ENCODE measurements around the gene RRP1.

DNA sequence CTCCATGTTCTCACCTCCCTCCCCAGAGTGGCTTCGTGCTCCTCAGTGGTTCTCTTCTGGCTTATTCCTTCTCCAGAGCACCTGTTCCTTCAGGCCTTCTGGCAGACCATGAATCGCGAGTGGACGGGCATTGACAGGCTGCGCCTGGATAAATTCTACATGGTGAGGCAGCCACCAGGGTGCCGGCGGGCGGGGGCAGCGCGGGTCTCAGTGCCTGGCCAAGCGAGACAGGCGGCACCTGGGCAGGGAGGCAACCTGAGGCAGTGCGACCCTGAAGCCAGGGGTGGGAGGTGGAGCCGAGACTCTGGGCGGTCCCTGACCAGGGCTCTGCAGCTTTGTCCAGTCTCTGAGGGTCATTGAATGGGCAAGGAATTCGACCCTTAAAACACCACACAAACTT is 3.9 kb downstream of the RRP1 start:
- TF ChIP-seq, protein P1, sequence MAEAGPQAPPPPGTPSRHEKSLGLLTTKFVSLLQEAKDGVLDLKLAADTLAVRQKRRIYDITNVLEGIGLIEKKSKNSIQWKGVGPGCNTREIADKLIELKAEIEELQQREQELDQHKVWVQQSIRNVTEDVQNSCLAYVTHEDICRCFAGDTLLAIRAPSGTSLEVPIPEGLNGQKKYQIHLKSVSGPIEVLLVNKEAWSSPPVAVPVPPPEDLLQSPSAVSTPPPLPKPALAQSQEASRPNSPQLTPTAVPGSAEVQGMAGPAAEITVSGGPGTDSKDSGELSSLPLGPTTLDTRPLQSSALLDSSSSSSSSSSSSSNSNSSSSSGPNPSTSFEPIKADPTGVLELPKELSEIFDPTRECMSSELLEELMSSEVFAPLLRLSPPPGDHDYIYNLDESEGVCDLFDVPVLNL (IDR thresholded peaks at IDR 0.05; ENCODE audit: low read depth, low read length) = no peak
- TF ChIP-seq CHD1 (IDR thresholded peaks at IDR 0.05; ENCODE audit: low read depth, low read length) (no peak), MXI1 (IDR thresholded peaks at IDR 0.05; ENCODE audit: low read depth, low read length) (no peak), RAD21 (IDR thresholded peaks at IDR 0.05; ENCODE audit: insufficient read depth, low read depth, low read length) (no peak), MYC (IDR thresholded peaks at IDR 0.05; ENCODE audit: insufficient read depth, insufficient read length, insufficient replicate concordance, low read length, severe bottlenecking) (no peak), BMI1 (IDR thresholded peaks at IDR 0.05; ENCODE audit: borderline replicate concordance) (no peak), POLR2AphosphoS5 (IDR thresholded peaks at IDR 0.05; ENCODE audit: low read length) (no peak)
- TF ChIP-seq, protein P2, sequence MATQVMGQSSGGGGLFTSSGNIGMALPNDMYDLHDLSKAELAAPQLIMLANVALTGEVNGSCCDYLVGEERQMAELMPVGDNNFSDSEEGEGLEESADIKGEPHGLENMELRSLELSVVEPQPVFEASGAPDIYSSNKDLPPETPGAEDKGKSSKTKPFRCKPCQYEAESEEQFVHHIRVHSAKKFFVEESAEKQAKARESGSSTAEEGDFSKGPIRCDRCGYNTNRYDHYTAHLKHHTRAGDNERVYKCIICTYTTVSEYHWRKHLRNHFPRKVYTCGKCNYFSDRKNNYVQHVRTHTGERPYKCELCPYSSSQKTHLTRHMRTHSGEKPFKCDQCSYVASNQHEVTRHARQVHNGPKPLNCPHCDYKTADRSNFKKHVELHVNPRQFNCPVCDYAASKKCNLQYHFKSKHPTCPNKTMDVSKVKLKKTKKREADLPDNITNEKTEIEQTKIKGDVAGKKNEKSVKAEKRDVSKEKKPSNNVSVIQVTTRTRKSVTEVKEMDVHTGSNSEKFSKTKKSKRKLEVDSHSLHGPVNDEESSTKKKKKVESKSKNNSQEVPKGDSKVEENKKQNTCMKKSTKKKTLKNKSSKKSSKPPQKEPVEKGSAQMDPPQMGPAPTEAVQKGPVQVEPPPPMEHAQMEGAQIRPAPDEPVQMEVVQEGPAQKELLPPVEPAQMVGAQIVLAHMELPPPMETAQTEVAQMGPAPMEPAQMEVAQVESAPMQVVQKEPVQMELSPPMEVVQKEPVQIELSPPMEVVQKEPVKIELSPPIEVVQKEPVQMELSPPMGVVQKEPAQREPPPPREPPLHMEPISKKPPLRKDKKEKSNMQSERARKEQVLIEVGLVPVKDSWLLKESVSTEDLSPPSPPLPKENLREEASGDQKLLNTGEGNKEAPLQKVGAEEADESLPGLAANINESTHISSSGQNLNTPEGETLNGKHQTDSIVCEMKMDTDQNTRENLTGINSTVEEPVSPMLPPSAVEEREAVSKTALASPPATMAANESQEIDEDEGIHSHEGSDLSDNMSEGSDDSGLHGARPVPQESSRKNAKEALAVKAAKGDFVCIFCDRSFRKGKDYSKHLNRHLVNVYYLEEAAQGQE (IDR thresholded peaks at IDR 0.05; ENCODE audit: low read depth, low read length) = no peak
- TF ChIP-seq, protein P3, sequence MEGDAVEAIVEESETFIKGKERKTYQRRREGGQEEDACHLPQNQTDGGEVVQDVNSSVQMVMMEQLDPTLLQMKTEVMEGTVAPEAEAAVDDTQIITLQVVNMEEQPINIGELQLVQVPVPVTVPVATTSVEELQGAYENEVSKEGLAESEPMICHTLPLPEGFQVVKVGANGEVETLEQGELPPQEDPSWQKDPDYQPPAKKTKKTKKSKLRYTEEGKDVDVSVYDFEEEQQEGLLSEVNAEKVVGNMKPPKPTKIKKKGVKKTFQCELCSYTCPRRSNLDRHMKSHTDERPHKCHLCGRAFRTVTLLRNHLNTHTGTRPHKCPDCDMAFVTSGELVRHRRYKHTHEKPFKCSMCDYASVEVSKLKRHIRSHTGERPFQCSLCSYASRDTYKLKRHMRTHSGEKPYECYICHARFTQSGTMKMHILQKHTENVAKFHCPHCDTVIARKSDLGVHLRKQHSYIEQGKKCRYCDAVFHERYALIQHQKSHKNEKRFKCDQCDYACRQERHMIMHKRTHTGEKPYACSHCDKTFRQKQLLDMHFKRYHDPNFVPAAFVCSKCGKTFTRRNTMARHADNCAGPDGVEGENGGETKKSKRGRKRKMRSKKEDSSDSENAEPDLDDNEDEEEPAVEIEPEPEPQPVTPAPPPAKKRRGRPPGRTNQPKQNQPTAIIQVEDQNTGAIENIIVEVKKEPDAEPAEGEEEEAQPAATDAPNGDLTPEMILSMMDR (IDR thresholded peaks at IDR 0.05 in 2 of 3, conservative IDR thresholded peaks at IDR 0.05 in 1 of 3; ENCODE audit: control insufficient read depth in 2 of 3, extremely low read depth in 1 of 3, insufficient read depth in 1 of 3, low read depth in 3 of 3, low read length in 3 of 3) = no peak

Data from GM12878 (cell line).